Esophagus squamous epithelium (tissue), 5 donors: ENCODE results near the gene PCDHGB7. TPM values are rescaled to one million over a fixed set of nuclear protein-coding genes. Genes with fewer than 3 reads are reported as not detected.

Experiments
- DNase-seq: peaks from one replicate; lab custom pipeline; 2025; lab: John Stamatoyannopoulos, UW
- H3K27ac ChIP-seq, 4 donors: fragments of 200-600 bp; sonication (generic); one replicate each; pipeline ENCODE4 v1.5.1; 2016 to 2019; ENCODE audit warnings: mild to moderate bottlenecking in 1 of 4
- H3K27me3 ChIP-seq, 4 donors: fragments of 200-600 bp; sonication (generic); 1 replicate in 3 of 4; 2 replicates in 1 of 4; pipeline versions ENCODE4 v1.5.1 to v1.6.0; 2017 to 2021; ENCODE audit warnings: antibody characterized with exemption in 1 of 4
- H3K36me3 ChIP-seq, 3 donors: fragments of 200-600 bp; sonication (generic); one replicate each; pipeline ENCODE4 v1.5.1; 2016 to 2019
- H3K4me1 ChIP-seq, 3 donors: fragments of 200-600 bp; sonication (generic); one replicate each; pipeline ENCODE4 v1.5.1; 2017 to 2019
- H3K4me3 ChIP-seq, 4 donors: fragments of 200-600 bp; sonication (generic); 1 replicate in 3 of 4; 2 replicates in 1 of 4; pipeline ENCODE4 v1.5.1; 2016 to 2019; ENCODE audit warnings: mild to moderate bottlenecking in 2 of 4, moderate library complexity in 1 of 4
- H3K9me3 ChIP-seq, 3 donors: fragments of 200-600 bp; sonication (generic); one replicate each; pipeline ENCODE4 v1.5.1; 2016 to 2019
- POLR2A ChIP-seq, 4 donors: fragments of 450-650 bp; IDR thresholded peaks; one replicate each; pipeline ENCODE4 v1.6.1; 2017; ENCODE audit warnings: antibody characterized with exemption in 4 of 4, mild to moderate bottlenecking in 4 of 4, moderate library complexity in 3 of 4
- WGBS, 2 donors: methylation state at CpG; one replicate each; pipeline ENCODE4 v1.1.5; 2018; 5-methylcytosine and 5-hydroxymethylcytosine counted together
- intact Hi-C: fragments of 100-400 bp; cut with DNase I; formaldehyde crosslinking; loops from one replicate; pipeline ENCODE4 v1.15.0; 2022
- total RNA-seq, 4 donors: library from RNA; depleted of rRNA; stranded (reverse); fragments of >200 nt; gene quantifications; one replicate each; pipeline ENCODE4 v1.1.0, GENCODE V29; 2016
- TF ChIP-seq, protein P1 (sequence below), 6 experiments: fragments of 450-650 bp in 4 of 6; fragments of 200-600 bp in 2 of 6; sonication (generic) in 2 of 6; IDR thresholded peaks; one replicate each; pipeline ENCODE4 v1.5.1; 2016 to 2019; ENCODE audit warnings: antibody characterized with exemption in 6 of 6, mild to moderate bottlenecking in 4 of 6, moderate library complexity in 4 of 6
- donor health status: DM: yes; HTN: yes; CAD: no.

Gene PCDHGB7
- total RNA-seq, 4 donors from 2014 or later: 4.1 to 10.9 (median 5.8) TPM

DNA sequence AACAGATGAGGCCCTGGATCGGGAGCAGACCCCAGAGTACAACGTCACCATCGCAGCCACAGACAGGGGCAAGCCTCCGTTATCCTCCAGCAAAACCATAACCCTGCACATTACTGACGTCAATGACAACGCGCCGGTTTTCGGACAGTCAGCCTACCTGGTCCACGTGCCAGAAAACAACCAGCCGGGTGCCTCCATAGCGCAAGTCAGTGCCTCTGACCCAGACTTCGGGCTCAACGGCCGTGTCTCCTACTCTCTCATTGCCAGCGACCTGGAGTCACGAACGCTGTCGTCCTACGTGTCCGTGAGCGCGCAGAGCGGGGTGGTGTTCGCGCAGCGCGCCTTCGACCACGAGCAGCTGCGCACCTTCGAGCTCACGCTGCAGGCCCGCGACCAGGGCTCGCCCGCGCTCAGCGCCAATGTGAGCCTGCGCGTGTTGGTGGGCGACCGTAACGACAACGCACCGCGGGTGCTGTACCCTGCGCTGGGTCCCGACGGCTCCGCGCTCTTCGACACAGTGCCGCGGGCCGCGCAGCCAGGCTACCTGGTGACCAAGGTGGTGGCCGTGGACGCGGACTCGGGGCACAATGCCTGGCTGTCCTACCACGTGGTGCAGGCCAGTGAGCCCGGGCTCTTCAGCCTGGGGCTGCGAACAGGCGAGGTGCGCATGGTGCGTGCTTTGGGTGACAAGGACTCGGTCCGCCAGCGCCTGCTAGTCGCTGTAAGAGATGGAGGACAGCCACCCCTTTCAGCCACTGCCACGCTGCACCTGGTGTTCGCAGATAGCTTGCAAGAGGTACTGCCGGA lies 1.8 kb downstream of the PCDHGB7 start:
- H3K4me1 ChIP-seq: peaks cover 0 to 8% (median 0%) of the 10 kb centered on the region in 3 donors
- TF ChIP-seq POLR2A (IDR thresholded peaks at IDR 0.05): no peak
- TF ChIP-seq, protein P1, sequence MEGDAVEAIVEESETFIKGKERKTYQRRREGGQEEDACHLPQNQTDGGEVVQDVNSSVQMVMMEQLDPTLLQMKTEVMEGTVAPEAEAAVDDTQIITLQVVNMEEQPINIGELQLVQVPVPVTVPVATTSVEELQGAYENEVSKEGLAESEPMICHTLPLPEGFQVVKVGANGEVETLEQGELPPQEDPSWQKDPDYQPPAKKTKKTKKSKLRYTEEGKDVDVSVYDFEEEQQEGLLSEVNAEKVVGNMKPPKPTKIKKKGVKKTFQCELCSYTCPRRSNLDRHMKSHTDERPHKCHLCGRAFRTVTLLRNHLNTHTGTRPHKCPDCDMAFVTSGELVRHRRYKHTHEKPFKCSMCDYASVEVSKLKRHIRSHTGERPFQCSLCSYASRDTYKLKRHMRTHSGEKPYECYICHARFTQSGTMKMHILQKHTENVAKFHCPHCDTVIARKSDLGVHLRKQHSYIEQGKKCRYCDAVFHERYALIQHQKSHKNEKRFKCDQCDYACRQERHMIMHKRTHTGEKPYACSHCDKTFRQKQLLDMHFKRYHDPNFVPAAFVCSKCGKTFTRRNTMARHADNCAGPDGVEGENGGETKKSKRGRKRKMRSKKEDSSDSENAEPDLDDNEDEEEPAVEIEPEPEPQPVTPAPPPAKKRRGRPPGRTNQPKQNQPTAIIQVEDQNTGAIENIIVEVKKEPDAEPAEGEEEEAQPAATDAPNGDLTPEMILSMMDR (IDR thresholded peaks at IDR 0.05): no peak
- WGBS, 2 donors: 34 to 47% methylated on average over 8 to 14 of the region's 74 CpGs
- peaks cover 0 to 47% (median 0%) of the 10 kb centered on the region in 4 donors for H3K27me3 ChIP-seq
- intact Hi-C loops: loop anchor here (10.0 kb wide), 2 partner anchors 106 to 136 kb away; no protein-coding TSS in a partner anchor
- H3K36me3 ChIP-seq: peaks cover 0 to 9% (median 0%) of the 10 kb centered on the region in 3 donors
- H3K4me3 ChIP-seq: peak overlapping the region in 1 of 4 donors; percentile 57
- no peak overlapping the region for H3K27ac ChIP-seq
- DNase-seq: no peak
- peaks cover 23 to 100% (median 92%) of the 10 kb centered on the region in 3 donors for H3K9me3 ChIP-seq

DNA sequence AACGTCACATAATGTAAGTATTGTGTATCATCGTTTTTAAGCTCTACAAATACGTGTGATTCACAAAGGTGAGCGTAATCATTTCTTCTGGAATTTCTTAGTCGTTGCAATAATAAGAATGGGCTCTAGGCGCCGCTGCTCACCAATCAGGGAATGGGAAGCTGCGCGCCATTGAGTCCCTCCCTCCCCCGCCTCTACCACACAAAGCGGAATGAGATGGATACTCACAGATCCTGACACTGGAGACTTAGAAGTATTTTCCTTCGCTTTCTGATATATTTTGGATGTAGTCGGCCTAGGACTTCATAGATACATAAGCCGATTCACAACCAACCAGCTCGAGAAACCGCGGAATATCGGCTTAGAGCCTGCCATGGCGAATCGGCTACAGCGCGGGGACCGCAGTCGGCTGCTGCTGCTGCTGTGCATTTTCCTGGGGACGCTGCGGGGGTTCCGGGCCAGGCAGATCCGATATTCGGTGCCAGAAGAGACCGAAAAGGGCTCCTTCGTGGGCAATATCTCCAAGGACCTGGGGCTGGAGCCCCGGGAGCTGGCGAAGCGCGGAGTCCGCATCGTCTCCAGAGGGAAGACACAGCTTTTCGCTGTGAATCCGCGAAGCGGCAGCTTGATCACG lies 3.5 kb downstream of the PCDHGB7 start, which contains the start of gene PCDHGA11:
Gene PCDHGA11, plus strand, starts transcription at position 197 of the 634 bp plus-strand sequence. Its CDS starts 177 bp downstream, at position 374.
- Histone ChIP-seq H3K9me3 (peaks cover 23 to 100% (median 92%) of the 10 kb centered on the region in 3 donors), H3K27me3 (peaks cover 0 to 36% (median 0%) of the 10 kb centered on the region in 4 donors), H3K27ac (no peak within 1 kb of the TSS), H3K4me1 (peaks cover 0 to 8% (median 0%) of the 10 kb centered on the region in 3 donors), H3K36me3 (peaks cover 0 to 9% (median 0%) of the 10 kb centered on the region in 3 donors), H3K4me3 (peak within 1 kb of the TSS in 3 of 4 donors; percentile 24 to 58 (median 31))
- TF ChIP-seq, protein P1 (IDR thresholded peaks at IDR 0.05): peak in 5 of 6 experiments; percentile 15 to 44 (median 24)
- TF ChIP-seq POLR2A (IDR thresholded peaks at IDR 0.05): no peak
- DNase-seq: no peak
- intact Hi-C loops: no loop called here
- 13 to 28% methylated on average over 16 to 31 of the region's 42 CpGs for WGBS, 2 donors

DNA sequence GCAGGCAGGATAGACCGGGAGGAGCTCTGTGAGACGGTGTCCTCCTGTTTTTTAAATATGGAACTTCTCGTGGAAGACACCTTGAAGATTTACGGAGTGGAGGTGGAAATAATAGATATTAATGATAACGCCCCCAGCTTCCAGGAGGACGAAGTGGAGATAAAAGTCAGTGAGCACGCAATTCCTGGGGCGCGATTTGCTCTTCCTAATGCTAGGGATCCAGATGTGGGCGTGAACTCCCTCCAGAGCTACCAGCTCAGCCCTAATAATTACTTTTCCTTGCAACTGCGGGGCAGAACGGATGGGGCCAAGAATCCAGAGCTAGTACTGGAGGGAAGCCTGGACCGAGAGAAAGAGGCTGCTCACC lies 4.0 kb downstream of the PCDHGB7 start:
- intact Hi-C loops: no loop called here
- Histone ChIP-seq H3K27me3 (peaks cover 0 to 36% (median 0%) of the 10 kb centered on the region in 4 donors), H3K4me3 (peak overlapping the region in 3 of 4 donors; percentile 24 to 58 (median 31)), H3K4me1 (peaks cover 0 to 8% (median 0%) of the 10 kb centered on the region in 3 donors), H3K36me3 (peaks cover 0 to 9% (median 0%) of the 10 kb centered on the region in 3 donors), H3K9me3 (peaks cover 23 to 100% (median 93%) of the 10 kb centered on the region in 3 donors), H3K27ac (no peak overlapping the region)
- no peak for TF ChIP-seq POLR2A (IDR thresholded peaks at IDR 0.05)
- TF ChIP-seq, protein P1 (IDR thresholded peaks at IDR 0.05): no peak
- WGBS, 2 donors: 14 to 16% methylated on average over 12 to 13 of the region's 13 CpGs
- no peak for DNase-seq

DNA sequence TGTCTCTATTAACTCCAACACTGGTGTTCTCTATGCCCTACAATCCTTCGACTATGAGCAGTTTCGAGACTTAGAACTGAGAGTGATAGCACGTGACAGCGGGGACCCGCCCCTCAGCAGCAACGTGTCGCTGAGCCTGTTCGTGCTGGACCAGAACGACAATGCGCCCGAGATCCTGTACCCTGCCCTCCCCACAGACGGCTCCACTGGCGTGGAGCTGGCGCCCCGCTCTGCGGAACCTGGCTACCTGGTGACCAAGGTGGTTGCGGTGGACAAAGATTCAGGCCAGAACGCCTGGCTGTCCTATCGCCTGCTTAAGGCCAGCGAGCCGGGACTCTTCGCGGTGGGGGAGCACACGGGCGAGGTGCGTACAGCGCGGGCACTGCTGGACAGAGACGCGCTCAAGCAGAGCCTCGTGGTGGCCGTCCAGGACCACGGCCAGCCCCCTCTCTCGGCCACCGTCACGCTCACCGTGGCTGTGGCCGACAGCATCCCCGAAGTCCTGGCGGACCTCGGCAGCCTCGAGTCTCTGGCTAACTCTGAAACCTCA lies 5.3 kb downstream of the PCDHGB7 start:
- Histone ChIP-seq H3K4me3 (peak overlapping the region in 1 of 4 donors; percentile 5), H3K4me1 (peaks cover 0 to 8% (median 0%) of the 10 kb centered on the region in 3 donors), H3K36me3 (peaks cover 0 to 9% (median 0%) of the 10 kb centered on the region in 3 donors), H3K27me3 (peaks cover 0 to 39% (median 0%) of the 10 kb centered on the region in 4 donors), H3K27ac (no peak overlapping the region), H3K9me3 (peaks cover 29 to 100% (median 93%) of the 10 kb centered on the region in 3 donors)
- no peak for TF ChIP-seq POLR2A (IDR thresholded peaks at IDR 0.05)
- TF ChIP-seq, protein P1 (IDR thresholded peaks at IDR 0.05): no peak
- intact Hi-C loops: no loop called here
- no peak for DNase-seq
- no CpG with 5 or more reads among the region's 42 CpGs for WGBS, 2 donors
